HCT116 (cell line): ENCODE data around the gene GOLIM4. TPM values are rescaled to one million over a fixed set of nuclear protein-coding genes. Genes with fewer than 3 reads are reported as not detected.

Source experiments
- ATAC-seq: fragments of 200-7000 bp; cut with Tn5 transposase; 2 replicates; pipeline ENCODE4 v1.9.1; 2020; ENCODE audit warnings: mild to moderate bottlenecking, moderate library complexity
- BruUV-seq: library from RNA; stranded (reverse); fragments of 400-500 nt; replicated peaks from 2 replicates; lab custom pipeline; 2021; lab: Mats Ljungman, UMichigan
- CTCF ChIA-PET: fragments of 300-600 bp; sonication (Branson Sonifier 250); formaldehyde crosslinking; loops from one replicate; lab custom pipeline; 2021; ENCODE audit warnings: antibody characterized with exemption; lab: Charles Lee
- POLR2A ChIA-PET: fragments of 300-600, 350-600 bp; sonication (Branson Sonifier 250); formaldehyde crosslinking; loops from one replicate; lab custom pipeline; 2021; ENCODE audit warnings: antibody characterized with exemption; lab: Charles Lee
- RAD21 ChIA-PET, 2 experiments: fragments of 300-600 bp; sonication (Branson Sonifier 250); formaldehyde crosslinking; loops; one replicate each; lab custom pipeline; 2023; ENCODE audit warnings: low total read pairs in 2 of 2; ENCODE audit not compliant: uncharacterized antibody in 2 of 2, unreplicated experiment in 2 of 2, low non-redundant PET in 1 of 2; lab: Charles Lee
- DNase-seq: peaks from one replicate; pipeline ENCODE4 v3.0.0-alpha.2; 2010; ENCODE audit warnings: low read depth, low spot score
- H2AFZ ChIP-seq: fragments of 200-600 bp; shearing (Covaris generic), sonication (generic); 2 replicates; pipeline ENCODE4 v1.6.1; 2017; ENCODE audit warnings: low read depth, mixed run types, mixed read lengths, antibody characterized with exemption, low read length; ENCODE audit not compliant: poor library complexity, severe bottlenecking
- H3K27ac ChIP-seq: 2 replicates; pipeline ENCODE4 v1.5.1; 2012; ENCODE audit warnings: low read depth, low read length
- H3K27me3 ChIP-seq: fragments of 200-600 bp; sonication (generic); 2 replicates; pipeline ENCODE4 v1.6.1; 2016; ENCODE audit warnings: mixed run types, low read length, mixed read lengths; ENCODE audit not compliant: insufficient read depth
- H3K36me3 ChIP-seq, 2 experiments: fragments of 200-500 bp in 1 of 2; fragments of 200-600 bp in 1 of 2; sonication (Bioruptor generic) in 1 of 2; sonication (generic) in 1 of 2; 2 replicates each; pipeline versions ENCODE4 v1.5.1 to v1.6.1; 2014 to 2016; ENCODE audit warnings: low read length in 2 of 2, inconsistent platforms in 1 of 2, mixed read lengths in 1 of 2, mixed run types in 1 of 2; ENCODE audit not compliant: insufficient read depth in 2 of 2, control insufficient read depth in 1 of 2
- H3K4me1 ChIP-seq, 2 experiments: fragments of 200-600 bp in 1 of 2; sonication (generic) in 1 of 2; 2 replicates each; pipeline versions ENCODE4 v1.5.1 to v1.6.1; 2012 to 2017; ENCODE audit warnings: low read length in 2 of 2, inconsistent platforms in 1 of 2, mild to moderate bottlenecking in 1 of 2, mixed read lengths in 1 of 2, mixed run types in 1 of 2, moderate library complexity in 1 of 2; ENCODE audit not compliant: insufficient read depth in 2 of 2, control insufficient read depth in 1 of 2
- H3K4me2 ChIP-seq: fragments of 200-600 bp; sonication (generic); 2 replicates; pipeline ENCODE4 v1.6.1; 2017; ENCODE audit warnings: mixed run types, low read length, mixed read lengths
- H3K4me3 ChIP-seq, 2 experiments: fragments of 200-600 bp in 1 of 2; sonication (generic) in 1 of 2; replicated peaks in 1 of 2; 2 replicates each; pipeline ENCODE4 v1.5.1; 2011 to 2016; ENCODE audit warnings: low read length in 2 of 2, control low read depth in 1 of 2, low read depth in 1 of 2, mild to moderate bottlenecking in 1 of 2, mixed read lengths in 1 of 2, mixed run types in 1 of 2
- H3K79me2 ChIP-seq: fragments of 200-600 bp; sonication (generic); 2 replicates; pipeline ENCODE4 v1.6.1; 2017; ENCODE audit warnings: mild to moderate bottlenecking, mixed run types, low read length, moderate library complexity, mixed read lengths; ENCODE audit not compliant: insufficient read depth
- H3K9ac ChIP-seq: fragments of 200-600 bp; sonication (generic); 2 replicates; pipeline ENCODE4 v1.6.1; 2016; ENCODE audit warnings: low read length, mixed read lengths
- H3K9me2 ChIP-seq: fragments of 200-600 bp; sonication (generic), shearing (Covaris generic); 2 replicates; pipeline ENCODE4 v1.6.1; 2017; ENCODE audit warnings: mixed run types, mild to moderate bottlenecking, moderate library complexity; ENCODE audit not compliant: insufficient read depth
- H3K9me3 ChIP-seq, 2 experiments: fragments of 200-500 bp in 1 of 2; fragments of 200-600 bp in 1 of 2; sonication (Bioruptor generic) in 1 of 2; sonication (generic) in 1 of 2; 2 replicates each; pipeline ENCODE4 v1.6.1; 2014 to 2017; ENCODE audit warnings: low read length in 2 of 2, mixed read lengths in 2 of 2, inconsistent platforms in 1 of 2, low read depth in 1 of 2, mild to moderate bottlenecking in 1 of 2, mixed run types in 1 of 2, moderate library complexity in 1 of 2; ENCODE audit not compliant: control insufficient read depth in 1 of 2, insufficient read depth in 1 of 2
- H4K20me1 ChIP-seq: fragments of 200-600 bp; sonication (generic), shearing (Covaris generic); 2 replicates; pipeline ENCODE4 v1.6.1; 2017; ENCODE audit warnings: mixed run types, mild to moderate bottlenecking, moderate library complexity; ENCODE audit not compliant: insufficient read depth
- ATF3 ChIP-seq: IDR thresholded peaks from 2 replicates; pipeline ENCODE4 v1.6.1; 2012
- CBX3 ChIP-seq: IDR thresholded peaks from 2 replicates; pipeline ENCODE4 v1.6.1; 2012; ENCODE audit warnings: low read depth
- CEBPB ChIP-seq: IDR thresholded peaks from 2 replicates; pipeline ENCODE4 v1.6.1; 2012; ENCODE audit warnings: low read depth
- CTCF ChIP-seq, 3 experiments: fragments of 200-600 bp in 1 of 3; sonication (generic) in 1 of 3; IDR thresholded peaks in 2 of 3; conservative IDR thresholded peaks in 1 of 3; 2 replicates each; pipeline ENCODE4 v1.5.1; 2012 to 2017; ENCODE audit warnings: low read depth in 2 of 3, low read length in 2 of 3, antibody characterized with exemption in 1 of 3, borderline replicate concordance in 1 of 3, control low read depth in 1 of 3, mild to moderate bottlenecking in 1 of 3, mixed read lengths in 1 of 3, mixed run types in 1 of 3, moderate library complexity in 1 of 3; ENCODE audit not compliant: insufficient read depth in 1 of 3
- EGR1 ChIP-seq: IDR thresholded peaks from 2 replicates; pipeline ENCODE4 v1.6.1; 2012; ENCODE audit warnings: low read depth
- FOSL1 ChIP-seq: IDR thresholded peaks from 2 replicates; pipeline ENCODE4 v1.6.1; 2012; ENCODE audit warnings: low read depth
- JUND ChIP-seq: IDR thresholded peaks from 2 replicates; pipeline ENCODE4 v1.6.1; 2012
- MAX ChIP-seq: IDR thresholded peaks from 2 replicates; pipeline ENCODE4 v1.6.1; 2012
- RAD21 ChIP-seq: IDR thresholded peaks from 2 replicates; pipeline ENCODE4 v1.6.1; 2012; ENCODE audit warnings: low read depth, mild to moderate bottlenecking
- SIN3A ChIP-seq: IDR thresholded peaks from 2 replicates; pipeline ENCODE4 v1.6.1; 2012; ENCODE audit warnings: low read depth
- SRF ChIP-seq: IDR thresholded peaks from 2 replicates; pipeline ENCODE4 v1.6.1; 2012; ENCODE audit warnings: low read depth
- YY1 ChIP-seq: IDR thresholded peaks from 2 replicates; pipeline ENCODE4 v1.6.1; 2011; ENCODE audit warnings: low read length, low read depth, moderate library complexity, mild to moderate bottlenecking; ENCODE audit not compliant: insufficient replicate concordance; ENCODE audit errors: extremely low read depth
- ZBTB33 ChIP-seq: IDR thresholded peaks from 2 replicates; pipeline ENCODE4 v1.6.1; 2011; ENCODE audit warnings: mild to moderate bottlenecking, low read length, moderate library complexity; ENCODE audit not compliant: insufficient replicate concordance; ENCODE audit errors: extremely low read depth
- ZFX ChIP-seq: fragments of 450-650 bp; IDR thresholded peaks from 2 replicates; pipeline ENCODE4 v1.6.1; 2017
- ZNF274 ChIP-seq: fragments of 200-500 bp; sonication (Bioruptor generic); IDR thresholded peaks from 2 replicates; pipeline ENCODE4 v1.6.1; 2014; ENCODE audit warnings: mild to moderate bottlenecking, low read depth, low read length, inconsistent platforms
- intact Hi-C: fragments of 100-400 bp; cut with micrococcal nuclease; formaldehyde crosslinking; loops from 2 replicates; pipeline ENCODE4 v1.10.0; 2022
- total RNA-seq: library from RNA; stranded (reverse); gene quantifications from one replicate; pipeline ENCODE4 v1.2.1, GENCODE V29; 2021; ENCODE audit not compliant: unreplicated experiment

The GOLIM4 gene
- total RNA-seq, 1 experiment from 2014 or later = 10.6 TPM

GRCh38 chr3:168091941-168092340, 3.8 kb downstream of the GOLIM4 start:
- Histone ChIP-seq H3K27ac (no peak overlapping the region), H3K9me2 (no peaks in the 10 kb centered on the region), H2AFZ (no peak overlapping the region), H3K79me2 (peaks cover 46% of the 10 kb centered on the region), H3K4me2 (peak overlapping the region; percentile 11; the same call in 1 of the 2 replicates), H3K9ac (no peak overlapping the region), H3K4me3 (no peak overlapping the region), H3K27me3 (no peaks in the 10 kb centered on the region), H3K9me3 (no peaks in the 10 kb centered on the region), H3K4me1 (peaks cover 45 to 51% of the 10 kb centered on the region in 2 experiments), H3K36me3 (no peaks in the 10 kb centered on the region), H4K20me1 (no peaks in the 10 kb centered on the region)
- no TSS peak for BruUV-seq
- intact Hi-C loops = no loop called here
- ATAC-seq (no peak), DNase-seq (no peak)
- POLR2A ChIA-PET = no interaction called here
- CTCF ChIA-PET = no interaction called here
- TF ChIP-seq SRF (no peak), ZFX (no peak), EGR1 (no peak), YY1 (no peak), RAD21 (no peak), FOSL1 (no peak), MAX (no peak), CBX3 (no peak)
- RAD21 ChIA-PET = no interaction called here

- Histone ChIP-seq H3K36me3 (no peaks in the 10 kb centered on the region), H2AFZ (no peak overlapping the region), H3K79me2 (peaks cover 52% of the 10 kb centered on the region), H3K4me2 (peak overlapping the region; percentile 11; the same call in 1 of the 2 replicates), H4K20me1 (no peaks in the 10 kb centered on the region), H3K27me3 (no peaks in the 10 kb centered on the region), H3K9ac (no peak overlapping the region), H3K4me1 (peaks cover 41 to 45% of the 10 kb centered on the region in 2 experiments), H3K9me2 (no peaks in the 10 kb centered on the region), H3K4me3 (no peak overlapping the region)
- DNase-seq = no peak
- no TSS peak for BruUV-seq
- RAD21 ChIA-PET = no interaction called here
- ATAC-seq = no peak
- CTCF ChIA-PET = no interaction called here
- POLR2A ChIA-PET = no interaction called here
- intact Hi-C loops = no loop called here
- TF ChIP-seq ATF3 = no peak
- no peak for TF ChIP-seq SIN3A
- no peak for TF ChIP-seq ZBTB33
- no peak for TF ChIP-seq CEBPB
- no peak for TF ChIP-seq FOSL1
- no peak for TF ChIP-seq MAX
- TF ChIP-seq CTCF (IDR thresholded peaks at IDR 0.05 in 2 of 3, conservative IDR thresholded peaks at IDR 0.05 in 1 of 3; ENCODE audit: borderline replicate concordance in 1 of 3, insufficient read depth in 1 of 3, low read depth in 2 of 3, low read length in 2 of 3) = no peak
- no peak for TF ChIP-seq RAD21
- no peak for TF ChIP-seq ZFX
- TF ChIP-seq CBX3 = no peak
- no peak for TF ChIP-seq ZNF274
- TF ChIP-seq JUND = no peak
- TF ChIP-seq, all 23 proteins: peak for 0
- Histone ChIP-seq H3K27ac (no peak overlapping the region), H3K9me3 (no peaks in the 10 kb centered on the region)
Measured at GRCh38 chr3:168091302-168091858, 4.3 kb downstream of the GOLIM4 start.
